H9 (cell line): Measurements from ENCODE around the gene TFAP2C. TPM values are rescaled to one million over a fixed set of nuclear protein-coding genes. Genes with fewer than 3 reads are reported as not detected.

Experiments used
- DNase-seq: peaks from one replicate; pipeline ENCODE4 v3.0.0-alpha.2; 2017
- H2AFZ ChIP-seq: one replicate; pipeline ENCODE4 v1.6.1; 2013; ENCODE audit warnings: mild to moderate bottlenecking, low read length, control low read depth, moderate library complexity
- H2AK5ac ChIP-seq: 2 replicates; pipeline ENCODE4 v1.6.1; 2013; ENCODE audit warnings: low read length, control low read depth, mixed read lengths; ENCODE audit not compliant: insufficient read length
- H2BK120ac ChIP-seq: one replicate; pipeline ENCODE4 v1.6.1; 2013; ENCODE audit warnings: low read depth, mild to moderate bottlenecking, low read length, control low read depth, inconsistent platforms; ENCODE audit not compliant: poor library complexity, severe bottlenecking
- H2BK12ac ChIP-seq: 2 replicates; pipeline ENCODE4 v1.6.1; 2013; ENCODE audit warnings: low read length, control low read depth, mixed read lengths, low read depth; ENCODE audit not compliant: insufficient read length
- H2BK15ac ChIP-seq: 2 replicates; pipeline ENCODE4 v1.6.1; 2013; ENCODE audit warnings: low read depth, low read length, control low read depth
- H2BK20ac ChIP-seq: one replicate; pipeline ENCODE4 v1.6.1; 2013; ENCODE audit warnings: low read depth, mild to moderate bottlenecking, low read length, control low read depth, inconsistent platforms; ENCODE audit not compliant: poor library complexity, severe bottlenecking
- H2BK5ac ChIP-seq: 2 replicates; pipeline ENCODE4 v1.6.1; 2013; ENCODE audit warnings: low read length, control low read depth, mixed read lengths; ENCODE audit not compliant: insufficient read length
- H3K14ac ChIP-seq: 2 replicates; pipeline ENCODE4 v1.6.1; 2013; ENCODE audit warnings: low read length, control low read depth; ENCODE audit not compliant: insufficient read depth
- H3K18ac ChIP-seq: 2 replicates; pipeline ENCODE4 v1.6.1; 2013; ENCODE audit warnings: low read depth, mild to moderate bottlenecking, mixed read lengths, low read length, control low read depth; ENCODE audit not compliant: insufficient read length
- H3K23ac ChIP-seq: 2 replicates; pipeline ENCODE4 v1.6.1; 2013; ENCODE audit warnings: low read length, control low read depth, mixed read lengths, low read depth; ENCODE audit not compliant: insufficient read length
- H3K23me2 ChIP-seq: 2 replicates; pipeline ENCODE4 v1.6.1; 2013; ENCODE audit warnings: low read depth, mild to moderate bottlenecking, mixed read lengths, low read length, control low read depth; ENCODE audit not compliant: insufficient read length, poor library complexity, severe bottlenecking
- H3K27ac ChIP-seq: 2 replicates; pipeline ENCODE4 v1.5.1; 2013; ENCODE audit warnings: low read length, control low read depth, mixed read lengths, low read depth; ENCODE audit not compliant: insufficient read length
- H3K27me3 ChIP-seq: 2 replicates; pipeline ENCODE4 v1.6.1; 2013; ENCODE audit warnings: low read length, control low read depth, inconsistent platforms; ENCODE audit not compliant: insufficient read depth
- H3K4ac ChIP-seq: 2 replicates; pipeline ENCODE4 v1.6.1; 2013; ENCODE audit warnings: low read depth, mild to moderate bottlenecking, control low read depth, inconsistent platforms, low read length, moderate library complexity
- H3K4me1 ChIP-seq: 2 replicates; pipeline ENCODE4 v1.6.1; 2013; ENCODE audit warnings: low read length, control low read depth, inconsistent platforms; ENCODE audit not compliant: insufficient read depth
- H3K4me2 ChIP-seq: 2 replicates; pipeline ENCODE4 v1.6.1; 2013; ENCODE audit warnings: low read length, control low read depth, mixed read lengths; ENCODE audit not compliant: insufficient read length, insufficient read depth
- H3K56ac ChIP-seq: 2 replicates; pipeline ENCODE4 v1.6.1; 2013; ENCODE audit warnings: low read depth, mild to moderate bottlenecking, mixed read lengths, low read length, control low read depth; ENCODE audit not compliant: insufficient read length
- H3K79me1 ChIP-seq: 2 replicates; pipeline ENCODE4 v1.6.1; 2013; ENCODE audit warnings: low read depth, mild to moderate bottlenecking, moderate library complexity, low read length, control low read depth, inconsistent platforms; ENCODE audit not compliant: insufficient read depth, poor library complexity, severe bottlenecking
- H3K79me2 ChIP-seq: 2 replicates; pipeline ENCODE4 v1.6.1; 2013; ENCODE audit warnings: low read length, control low read depth, inconsistent platforms; ENCODE audit not compliant: insufficient read depth
- H3K9ac ChIP-seq: 2 replicates; pipeline ENCODE4 v1.6.1; 2013; ENCODE audit warnings: low read length, control low read depth, mixed read lengths; ENCODE audit not compliant: insufficient read length; ENCODE audit errors: extremely low read depth
- H3K9me3 ChIP-seq: one replicate; pipeline ENCODE4 v1.6.1; 2013; ENCODE audit warnings: low read depth, low read length, inconsistent platforms; ENCODE audit not compliant: control insufficient read depth
- H3T11ph ChIP-seq: one replicate; pipeline ENCODE4 v1.6.1; 2013; ENCODE audit warnings: mild to moderate bottlenecking, low read length, control low read depth, inconsistent platforms
- H4K20me1 ChIP-seq: one replicate; pipeline ENCODE4 v1.6.1; 2013; ENCODE audit not compliant: control insufficient read depth, insufficient read length, insufficient read depth
- H4K5ac ChIP-seq: 2 replicates; pipeline ENCODE4 v1.6.1; 2013; ENCODE audit warnings: low read depth, mild to moderate bottlenecking, mixed read lengths, low read length, control low read depth; ENCODE audit not compliant: insufficient read length
- H4K8ac ChIP-seq: replicated peaks from 2 replicates; pipeline ENCODE4 v1.6.1; 2013; ENCODE audit warnings: low read length, control low read depth, mixed read lengths, low read depth; ENCODE audit not compliant: insufficient read length
- H4K91ac ChIP-seq: 2 replicates; pipeline ENCODE4 v1.6.1; 2013; ENCODE audit warnings: low read depth, mild to moderate bottlenecking, moderate library complexity, mixed read lengths, low read length, control low read depth; ENCODE audit not compliant: insufficient read length
- H3K27ac Mint-ChIP-seq, 3 experiments: 2 replicates in 2 of 3; 3 replicates in 1 of 3; pipeline ENCODE4 v1.8.0; 2020 to 2021; ENCODE audit warnings: mixed read lengths in 3 of 3, mild to moderate bottlenecking in 1 of 3, moderate library complexity in 1 of 3
- H3K27me3 Mint-ChIP-seq: 2 replicates; pipeline ENCODE4 v1.8.0; 2021; ENCODE audit warnings: low read depth, mild to moderate bottlenecking, moderate library complexity, mixed read lengths
- H3K36me3 Mint-ChIP-seq, 3 experiments: 2 replicates in 2 of 3; 3 replicates in 1 of 3; pipeline ENCODE4 v1.8.0; 2020 to 2021; ENCODE audit warnings: low read depth in 3 of 3, mixed read lengths in 3 of 3; ENCODE audit not compliant: insufficient read depth in 1 of 3
- H3K4me1 Mint-ChIP-seq, 2 experiments: 2 replicates each; pipeline ENCODE4 v1.8.0; 2020; ENCODE audit warnings: mixed read lengths in 2 of 2
- H3K4me3 Mint-ChIP-seq, 2 experiments: 2 replicates in 1 of 2; 3 replicates in 1 of 2; pipeline ENCODE4 v1.8.0; 2020 to 2021; ENCODE audit warnings: mild to moderate bottlenecking in 2 of 2, mixed read lengths in 2 of 2, moderate library complexity in 1 of 2
- H3K9me3 Mint-ChIP-seq, 2 experiments: 2 replicates in 1 of 2; 3 replicates in 1 of 2; pipeline ENCODE4 v1.8.0; 2020; ENCODE audit warnings: mild to moderate bottlenecking in 2 of 2, mixed read lengths in 2 of 2, moderate library complexity in 1 of 2
- WGBS: extraction: QIAGEN DNeasy Blood & Tissue Kit; methylation state at CpG from one replicate; pipeline ENCODE4 v1.1.7; 2013; ENCODE audit warnings: missing lambda C conversion rate, low lambda C conversion rate, mixed read lengths; ENCODE audit not compliant: insufficient read length; ENCODE audit errors: extremely low coverage; 5-methylcytosine and 5-hydroxymethylcytosine counted together
- total RNA-seq: library from RNA; stranded (reverse); gene quantifications from 2 replicates; pipeline ENCODE4 v1.2.1, GENCODE V29; 2021
- TF ChIP-seq, protein P1 (sequence below): fragments of 200-600 bp; sonication (generic); conservative IDR thresholded peaks from 3 replicates; pipeline ENCODE4 v1.8.0; 2021; ENCODE audit warnings: antibody characterized with exemption, mild to moderate bottlenecking

Gene TFAP2C
- total RNA-seq, 1 experiment from 2014 or later: 24.3 TPM

DNA sequence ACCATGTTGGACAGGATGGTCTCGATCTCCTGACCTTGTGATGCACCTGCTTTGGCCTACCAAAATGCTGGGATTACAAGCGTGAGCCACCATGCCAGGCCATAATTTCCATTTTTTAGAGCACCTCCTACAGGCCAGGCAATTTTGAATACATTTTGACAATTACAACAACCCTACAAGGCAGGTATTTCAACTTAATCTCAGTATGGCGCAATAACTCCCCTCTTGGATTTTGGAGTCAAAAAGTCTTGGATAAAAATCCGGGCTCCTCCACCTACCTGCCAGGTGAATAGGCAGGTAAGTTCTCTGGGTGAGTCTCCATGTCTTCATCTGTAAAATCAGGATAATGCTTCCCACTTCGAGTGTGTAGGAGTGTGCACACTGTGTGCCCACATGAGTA, 39.5 kb upstream of the TFAP2C start:
- no peak overlapping the region for H3K23ac ChIP-seq
- no peak overlapping the region for H3K14ac ChIP-seq
- no peak overlapping the region for H3K4me2 ChIP-seq
- H3K27ac ChIP-seq: no peak overlapping the region
- Mint-ChIP-seq H3K36me3 (no peaks in the 10 kb centered on the region), H3K27me3 (no peaks in the 10 kb centered on the region; the same call in 1 of the 2 replicates), H3K4me1 (peaks cover 26 to 29% of the 10 kb centered on the region in 2 experiments), H3K27ac (no peak overlapping the region), H3K4me3 (no peak overlapping the region), H3K9me3 (peaks cover 0 to 3% of the 10 kb centered on the region in 2 experiments; a peak in 1 of 5 replicates)
- TF ChIP-seq, protein P1, sequence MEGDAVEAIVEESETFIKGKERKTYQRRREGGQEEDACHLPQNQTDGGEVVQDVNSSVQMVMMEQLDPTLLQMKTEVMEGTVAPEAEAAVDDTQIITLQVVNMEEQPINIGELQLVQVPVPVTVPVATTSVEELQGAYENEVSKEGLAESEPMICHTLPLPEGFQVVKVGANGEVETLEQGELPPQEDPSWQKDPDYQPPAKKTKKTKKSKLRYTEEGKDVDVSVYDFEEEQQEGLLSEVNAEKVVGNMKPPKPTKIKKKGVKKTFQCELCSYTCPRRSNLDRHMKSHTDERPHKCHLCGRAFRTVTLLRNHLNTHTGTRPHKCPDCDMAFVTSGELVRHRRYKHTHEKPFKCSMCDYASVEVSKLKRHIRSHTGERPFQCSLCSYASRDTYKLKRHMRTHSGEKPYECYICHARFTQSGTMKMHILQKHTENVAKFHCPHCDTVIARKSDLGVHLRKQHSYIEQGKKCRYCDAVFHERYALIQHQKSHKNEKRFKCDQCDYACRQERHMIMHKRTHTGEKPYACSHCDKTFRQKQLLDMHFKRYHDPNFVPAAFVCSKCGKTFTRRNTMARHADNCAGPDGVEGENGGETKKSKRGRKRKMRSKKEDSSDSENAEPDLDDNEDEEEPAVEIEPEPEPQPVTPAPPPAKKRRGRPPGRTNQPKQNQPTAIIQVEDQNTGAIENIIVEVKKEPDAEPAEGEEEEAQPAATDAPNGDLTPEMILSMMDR: no peak
- no peaks in the 10 kb centered on the region for H3K79me2 ChIP-seq
- no peaks in the 10 kb centered on the region for H3K27me3 ChIP-seq
- no peak overlapping the region for H2BK15ac ChIP-seq
- H3K4me1 ChIP-seq: peaks cover 6% of the 10 kb centered on the region
- H3K18ac ChIP-seq: no peak overlapping the region
- no peak overlapping the region for H3K4ac ChIP-seq
- no peak overlapping the region for H4K5ac ChIP-seq
- H2AFZ ChIP-seq: no peak overlapping the region
- H4K20me1 ChIP-seq: no peaks in the 10 kb centered on the region
- H4K8ac ChIP-seq: no peak overlapping the region
- no peak for DNase-seq
- no peaks in the 10 kb centered on the region for H3K9me3 ChIP-seq
- H2BK20ac ChIP-seq: no peak overlapping the region
- WGBS: no CpG with 5 or more reads among the region's 5 CpGs
- H2BK120ac ChIP-seq: no peak overlapping the region
- no peak overlapping the region for H3T11ph ChIP-seq
- H3K56ac ChIP-seq: no peak overlapping the region
- H3K23me2 ChIP-seq: no peaks in the 10 kb centered on the region
- no peak overlapping the region for H2BK5ac ChIP-seq
- no peak overlapping the region for H2AK5ac ChIP-seq
- no peaks in the 10 kb centered on the region for H3K79me1 ChIP-seq
- H2BK12ac ChIP-seq: no peak overlapping the region
- no peak overlapping the region for H3K9ac ChIP-seq
- H4K91ac ChIP-seq: no peak overlapping the region
